DOHH2 (cell line): ENCODE data around the gene IPO13.

Experiments
- EZH2phosphoT487 ChIP-seq: fragments of 200-600 bp; sonication (generic); IDR thresholded peaks from 2 replicates; pipeline ENCODE4 v1.6.1; 2017; ENCODE audit warnings: borderline replicate concordance, mild to moderate bottlenecking, antibody characterized with exemption, low read length, moderate library complexity, mixed read lengths
- TF ChIP-seq, protein P1 (sequence below): fragments of 200-600 bp; sonication (generic); IDR thresholded peaks from one replicate; pipeline ENCODE4 v1.5.1; 2014; ENCODE audit warnings: antibody characterized with exemption, mild to moderate bottlenecking, low read depth, low read length; ENCODE audit not compliant: poor library complexity, severe bottlenecking

DNA sequence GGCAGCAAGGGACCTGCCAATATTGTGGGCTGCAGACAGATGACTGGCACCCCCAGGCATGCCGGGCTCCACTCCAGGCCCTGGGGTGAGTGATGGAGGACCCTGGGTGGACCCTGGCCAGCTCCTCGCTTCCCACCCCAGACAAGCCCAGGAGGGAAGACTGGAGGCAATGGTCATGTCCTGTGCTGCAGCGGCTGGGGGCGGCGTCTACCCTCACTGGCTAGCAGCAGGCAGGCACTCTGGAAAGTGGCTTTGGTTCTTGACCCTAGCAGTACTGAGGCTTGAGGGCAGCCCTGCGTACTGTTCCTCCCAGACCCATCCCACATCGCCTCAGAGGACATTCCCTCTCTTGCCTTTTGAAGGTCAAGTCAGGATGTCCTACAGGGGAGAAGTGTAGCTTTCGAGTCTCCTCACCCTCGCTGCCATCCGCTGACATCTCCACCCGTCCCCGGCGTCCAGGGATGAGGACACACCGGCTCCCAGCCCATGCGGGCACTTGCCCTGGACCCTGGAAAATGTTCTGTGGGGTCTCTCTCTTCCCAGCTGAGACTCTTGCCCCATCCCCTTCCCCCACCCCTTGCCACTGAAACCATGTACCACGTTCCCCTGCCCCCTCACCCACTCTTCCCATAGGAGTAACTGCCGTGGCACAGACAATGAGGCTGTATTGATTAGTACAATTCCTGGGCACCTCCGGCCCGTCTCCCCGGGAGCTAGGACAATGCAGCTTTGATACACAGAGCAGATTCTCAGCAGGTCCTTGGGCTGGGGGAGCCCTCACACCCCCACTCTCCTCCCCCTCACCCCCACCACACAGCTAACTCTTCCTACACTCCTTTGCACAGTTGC is 69.5 kb downstream of the IPO13 start:
- TF ChIP-seq, protein P1, sequence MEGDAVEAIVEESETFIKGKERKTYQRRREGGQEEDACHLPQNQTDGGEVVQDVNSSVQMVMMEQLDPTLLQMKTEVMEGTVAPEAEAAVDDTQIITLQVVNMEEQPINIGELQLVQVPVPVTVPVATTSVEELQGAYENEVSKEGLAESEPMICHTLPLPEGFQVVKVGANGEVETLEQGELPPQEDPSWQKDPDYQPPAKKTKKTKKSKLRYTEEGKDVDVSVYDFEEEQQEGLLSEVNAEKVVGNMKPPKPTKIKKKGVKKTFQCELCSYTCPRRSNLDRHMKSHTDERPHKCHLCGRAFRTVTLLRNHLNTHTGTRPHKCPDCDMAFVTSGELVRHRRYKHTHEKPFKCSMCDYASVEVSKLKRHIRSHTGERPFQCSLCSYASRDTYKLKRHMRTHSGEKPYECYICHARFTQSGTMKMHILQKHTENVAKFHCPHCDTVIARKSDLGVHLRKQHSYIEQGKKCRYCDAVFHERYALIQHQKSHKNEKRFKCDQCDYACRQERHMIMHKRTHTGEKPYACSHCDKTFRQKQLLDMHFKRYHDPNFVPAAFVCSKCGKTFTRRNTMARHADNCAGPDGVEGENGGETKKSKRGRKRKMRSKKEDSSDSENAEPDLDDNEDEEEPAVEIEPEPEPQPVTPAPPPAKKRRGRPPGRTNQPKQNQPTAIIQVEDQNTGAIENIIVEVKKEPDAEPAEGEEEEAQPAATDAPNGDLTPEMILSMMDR, result no peak
- no peak for TF ChIP-seq EZH2phosphoT487
